Upper lobe of left lung (tissue), 6 donors: ENCODE measurements around the gene RCC1. TPM values are rescaled to one million over a fixed set of nuclear protein-coding genes. Genes with fewer than 3 reads are reported as not detected.
"Not testable (repeated sequence)": the region's sequence is repeated elsewhere in the genome, so short reads cannot be mapped to it uniquely, and the experiment has no call there.

Experiments used
- ATAC-seq, 2 donors: fragments of 200-7000 bp; cut with Tn5 transposase; one replicate each; pipeline ENCODE4 v1.9.1; 2022; ENCODE audit warnings: mild to moderate bottlenecking in 2 of 2, moderate library complexity in 2 of 2; ENCODE audit not compliant: low FRiP score in 2 of 2
- DNase-seq, 2 donors: peaks; one replicate each; pipeline ENCODE4 v3.0.0-alpha.2; 2019 to 2020
- H3K27ac ChIP-seq, 4 donors: fragments of 200-600 bp; sonication (generic); one replicate each; pipeline ENCODE4 v1.5.1; 2016 to 2019
- H3K27me3 ChIP-seq, 4 donors: fragments of 200-600 bp; sonication (generic); one replicate each; pipeline ENCODE4 v1.5.1; 2017 to 2019
- H3K36me3 ChIP-seq, 4 donors: fragments of 200-600 bp; sonication (generic); one replicate each; pipeline ENCODE4 v1.5.1; 2016 to 2019
- H3K4me1 ChIP-seq, 4 donors: fragments of 200-600 bp; sonication (generic); one replicate each; pipeline ENCODE4 v1.5.1; 2018 to 2019
- H3K4me3 ChIP-seq, 4 donors: fragments of 200-600 bp; sonication (generic); one replicate each; pipeline ENCODE4 v1.5.1; 2017 to 2019; ENCODE audit warnings: mild to moderate bottlenecking in 2 of 4, moderate library complexity in 1 of 4
- H3K9me3 ChIP-seq, 4 donors: fragments of 200-600 bp; sonication (generic); one replicate each; pipeline ENCODE4 v1.5.1; 2018 to 2019
- CTCF ChIP-seq, 6 experiments: fragments of 450-650 bp in 4 of 6; fragments of 200-600 bp in 2 of 6; sonication (generic) in 2 of 6; IDR thresholded peaks; one replicate each; pipeline ENCODE4 v1.5.1; 2016 to 2019; ENCODE audit warnings: antibody characterized with exemption in 6 of 6
- POLR2AphosphoS5 ChIP-seq, 2 donors: sonication (generic); formaldehyde crosslinking; IDR thresholded peaks; one replicate each; pipeline ENCODE4 v1.5.1; 2017; ENCODE audit warnings: antibody characterized with exemption in 2 of 2
- WGBS, 2 donors: methylation state at CpG; one replicate each; pipeline ENCODE4 v1.1.5; 2017 to 2018; 5-methylcytosine and 5-hydroxymethylcytosine counted together
- small RNA-seq, 4 donors: library from RNA; depleted of rRNA; stranded (forward); fragments of <200 nt; gene quantifications; one replicate each; pipeline ENCODE3, GENCODE V24; 2016
- total RNA-seq, 6 donors: library from RNA; depleted of rRNA in 4 of 6; stranded (reverse); fragments of >200 nt in 4 of 6; gene quantifications; one replicate each; pipeline versions ENCODE4 v1.1.0 to v1.2.1, GENCODE V29; 2016 to 2021
- donor health status: DM: no; HTN: no; CAD: no; lungs with moderate emphysema.
- donor health status: DM: no; HTN: yes; CAD: no; lungs with severe emphysema.

RCC1 gene
- total RNA-seq, 6 donors from 2014 or later: 17.6 to 32.7 (median 20.1) TPM

- ATAC-seq (peak; percentile 19 to 50), DNase-seq (no peak)
- H3K9me3 ChIP-seq: no peaks in the 10 kb centered on the region
- H3K27me3 ChIP-seq: no peaks in the 10 kb centered on the region
- no peak for TF ChIP-seq POLR2AphosphoS5 (IDR thresholded peaks at IDR 0.05)
- peak in 1 of 6 experiments; percentile 5 for TF ChIP-seq CTCF (IDR thresholded peaks at IDR 0.05)
- H3K4me3 ChIP-seq: peak overlapping the region; percentile 27 to 92 (median 82)
- H3K36me3 ChIP-seq: peaks cover 19 to 32% (median 27%) of the 10 kb centered on the region in 4 donors
- peak overlapping the region; percentile 84 to 94 (median 91) for H3K27ac ChIP-seq
- WGBS, 2 donors: 0 to 1% methylated on average over 10 of the region's 10 CpGs
- H3K4me1 ChIP-seq: peaks cover 19 to 32% (median 24%) of the 10 kb centered on the region in 4 donors
These were observed 76.4 kb downstream of the RCC1 start for GRCh38 chr1:28582248-28582615.

- DNase-seq, ATAC-seq, H3K4me3 ChIP-seq, H3K36me3 ChIP-seq, H3K27me3 ChIP-seq, H3K27ac ChIP-seq, H3K9me3 ChIP-seq: not testable (repeated sequence)
- 90 to 91% methylated on average over 19 of the region's 19 CpGs for WGBS, 2 donors
- peaks cover 0 to 14% (median 11%) of the 10 kb centered on the region in 4 donors for H3K4me1 ChIP-seq
These were observed 80.9 kb downstream of the RCC1 start for GRCh38 chr1:28586585-28587391.

Small RNA genes lying within 50 kb of the gene (small RNA-seq; reads per million reads assigned to genes)
- gene RNU6ATAC27P (0 reads per million in 4 donors), gene SNORA16A (0 reads per million in 4 donors), gene SNORA44 (0 reads per million in 4 donors), gene SNORA61 (0 reads per million in 4 donors), gene SNORA73A (0 reads per million in 4 donors), gene SNORA73B (12.1 to 94.8 (median 35.2) reads per million in 4 donors), gene SNORD99 (33,850 to 167,615 (median 112,741) reads per million in 4 donors)

Other genes starting within 250 kb of the RCC1 start
- gene SESN2, start 246.5 kb upstream of the RCC1 start, total RNA-seq: 10 to 100 TPM in 5 of 6 donors, 1 to 10 TPM in 1; 9.6 to 18.1 (median 14.5) TPM
- 10 to 100 TPM; 11.3 to 30.4 (median 14.6) TPM for gene MED18, start 177.0 kb upstream of the RCC1 start, total RNA-seq
- gene PHACTR4, start 136.3 kb upstream of the RCC1 start, total RNA-seq: 10 to 100 TPM; 28.8 to 38.7 (median 33.9) TPM
- 10 to 100 TPM; 19.6 to 35.6 (median 25.3) TPM for gene TRNAU1AP, start 47.0 kb downstream of the RCC1 start, total RNA-seq
- gene RAB42, start 86.2 kb downstream of the RCC1 start, total RNA-seq: 10 to 100 TPM in 3 of 6 donors, 1 to 10 TPM in 3; 3.9 to 13.7 (median 9.8) TPM
- 10 to 100 TPM; 10.9 to 24.1 (median 19.6) TPM for gene TAF12, start 137.0 kb downstream of the RCC1 start, total RNA-seq
- not detected for gene RNU11, start 142.6 kb downstream of the RCC1 start, total RNA-seq
- 10 to 100 TPM in 4 of 6 donors, 1 to 10 TPM in 2; 7.3 to 14.3 (median 10.5) TPM for gene GMEB1, start 162.7 kb downstream of the RCC1 start, total RNA-seq
- 10 to 100 TPM; 40.1 to 72.5 (median 59.0) TPM for gene YTHDF2, start 230.9 kb downstream of the RCC1 start, total RNA-seq